HepG2 (cell line): Measurements from ENCODE around the gene LRRC25. TPM values are rescaled to one million over a fixed set of nuclear protein-coding genes. Genes with fewer than 3 reads are reported as not detected.

Experiments
- E2F1 ChIP-seq: sonication (generic); formaldehyde crosslinking; IDR thresholded peaks from 2 replicates; pipeline ENCODE4 v1.5.0; 2020; ENCODE audit warnings: missing genetic modification reagents
- FOXJ3 ChIP-seq: sonication (generic); formaldehyde crosslinking; IDR thresholded peaks from 2 replicates; pipeline ENCODE4 v1.4.0; 2020; ENCODE audit warnings: missing genetic modification reagents, mild to moderate bottlenecking, borderline replicate concordance
- FOXK1 ChIP-seq: sonication (generic); formaldehyde crosslinking; IDR thresholded peaks from 2 replicates; pipeline ENCODE4 v1.4.0; 2020; ENCODE audit warnings: low read depth, missing genetic modification reagents, borderline replicate concordance
- HDAC1 ChIP-seq: sonication (generic); formaldehyde crosslinking; IDR thresholded peaks from 2 replicates; pipeline ENCODE4 v1.5.1; 2020; ENCODE audit warnings: mild to moderate bottlenecking, missing genetic modification reagents
- ISL2 ChIP-seq: sonication (generic); formaldehyde crosslinking; IDR thresholded peaks from 2 replicates; pipeline ENCODE4 v1.5.0; 2020; ENCODE audit warnings: missing genetic modification reagents
- MBNL3 ChIP-seq: fragments of 250-450 bp; sonication (Bioruptor Pico); conservative IDR thresholded peaks from 2 replicates; pipeline ENCODE4 v1.8.0; 2022; ENCODE audit warnings: mild to moderate bottlenecking, inconsistent platforms
- NFIC ChIP-seq: IDR thresholded peaks from 2 replicates; pipeline ENCODE4 v1.6.1; 2012; ENCODE audit warnings: mild to moderate bottlenecking, low read length, inconsistent platforms
- NONO ChIP-seq, 2 experiments: fragments of 450-650 bp in 1 of 2; sonication (generic) in 1 of 2; formaldehyde crosslinking in 1 of 2; IDR thresholded peaks in 1 of 2; conservative IDR thresholded peaks in 1 of 2; 2 replicates each; pipeline versions ENCODE4 v1.6.1 to v1.8.0; 2017 to 2022; ENCODE audit warnings: mild to moderate bottlenecking in 1 of 2, missing genetic modification reagents in 1 of 2, moderate library complexity in 1 of 2
- PITX1 ChIP-seq: sonication (generic); formaldehyde crosslinking; IDR thresholded peaks from 2 replicates; pipeline ENCODE4 v1.5.1; 2020; ENCODE audit warnings: mild to moderate bottlenecking, missing genetic modification reagents
- POGK ChIP-seq: sonication (generic); formaldehyde crosslinking; conservative IDR thresholded peaks from 2 replicates; pipeline ENCODE4 v1.8.0; 2022; ENCODE audit warnings: mild to moderate bottlenecking, moderate library complexity, missing genetic modification reagents
- TARDBP ChIP-seq: sonication (generic); formaldehyde crosslinking; IDR thresholded peaks from 2 replicates; pipeline ENCODE4 v1.8.0; 2022; ENCODE audit warnings: mild to moderate bottlenecking, missing genetic modification reagents
- THAP11 ChIP-seq: IDR thresholded peaks from 2 replicates; pipeline ENCODE4 v1.6.1; 2016; ENCODE audit warnings: missing biosample characterization, missing genetic modification reagents
- ZNF18 ChIP-seq: sonication (generic); formaldehyde crosslinking; IDR thresholded peaks from 2 replicates; pipeline ENCODE4 v1.8.0; 2022; ENCODE audit warnings: mild to moderate bottlenecking, missing genetic modification reagents; ENCODE audit not compliant: insufficient replicate concordance
- ZNF580 ChIP-seq: IDR thresholded peaks from 2 replicates; pipeline ENCODE4 v1.6.1; 2016; ENCODE audit warnings: low read depth, borderline replicate concordance
- ZNF614 ChIP-seq: IDR thresholded peaks from 2 replicates; pipeline ENCODE4 v1.6.1; 2018; ENCODE audit warnings: missing biosample characterization, missing genetic modification reagents, inconsistent platforms, borderline replicate concordance
- ZNF644 ChIP-seq: IDR thresholded peaks from 2 replicates; pipeline ENCODE4 v1.6.1; 2016; ENCODE audit warnings: low read depth
- ZNF687 ChIP-seq: sonication (generic); formaldehyde crosslinking; IDR thresholded peaks from 2 replicates; pipeline ENCODE4 v1.5.1; 2020; ENCODE audit warnings: mild to moderate bottlenecking, missing genetic modification reagents, moderate library complexity
- polyA plus RNA-seq, 8 experiments: library from polyadenylated mRNA; depleted of rRNA in 3 of 8; stranded (reverse) in 7 of 8; unstranded in 1 of 8; fragments of >200 nt; fragmentation: Illumina TruSeq in 4 of 8; extraction: Trizol in 4 of 8; gene quantifications; 2 replicates each; pipeline versions ENCODE4 v1.2.1 to v1.2.3, GENCODE V29; 2011 to 2016; ENCODE audit warnings: low read depth in 4 of 8, missing spikeins in 1 of 8, mixed read lengths in 1 of 8; ENCODE audit not compliant: insufficient read depth in 1 of 8
- total RNA-seq, 5 experiments: library from RNA; depleted of rRNA; stranded (reverse); fragments of >200 nt; fragmentation: Illumina TruSeq; extraction: Trizol; gene quantifications; 2 replicates each; pipeline ENCODE4 v1.2.3, GENCODE V29; 2016; ENCODE audit warnings: low read depth in 1 of 5

LRRC25 gene
- total and polyA plus RNA-seq, 2 of the 13 experiments (the other 11 are each of a cell fraction or from before 2014, with no cell fraction given): 0.13 to 0.53 TPM

GRCh38 chr19:18364826-18365528, 32.4 kb downstream of the LRRC25 start (continued):
- peak; percentile 53 for TF ChIP-seq ZNF18 (CRISPR knock-in tag)
- TF ChIP-seq NFIC: peak; percentile 75; the same call in 1 of the 2 replicates
- TF ChIP-seq MBNL3 (CRISPR knock-in tag): no peak
- TF ChIP-seq ISL2 (CRISPR knock-in tag): peak; percentile 83
- TF ChIP-seq TARDBP (CRISPR knock-in tag): peak; percentile 89; the same call in 1 of the 2 replicates
- TF ChIP-seq HDAC1 (CRISPR knock-in tag): peak; percentile 67; the same call in 1 of the 2 replicates
- TF ChIP-seq FOXK1: peak; percentile 85; the same call in 1 of the 2 replicates
- peak; percentile 80 for TF ChIP-seq FOXJ3 (CRISPR knock-in tag)
- no peak for TF ChIP-seq NONO (IDR thresholded peaks at IDR 0.05)
- 0 out of 2 replicates have a peak, but pooled peaks have one; percentile 29 for TF ChIP-seq NONO (CRISPR knock-in tag; conservative IDR thresholded peaks at IDR 0.05)
- peak; percentile 79 for TF ChIP-seq THAP11 (CRISPR knock-in tag)
- no peak for TF ChIP-seq ZNF644 (CRISPR knock-in tag)
- peak; percentile 21; the same call in 1 of the 2 replicates for TF ChIP-seq ZNF580 (CRISPR knock-in tag)
- TF ChIP-seq E2F1: no peak
- TF ChIP-seq PITX1 (CRISPR knock-in tag): peak; percentile 53
- TF ChIP-seq ZNF687 (CRISPR knock-in tag): peak; percentile 77
- TF ChIP-seq ZNF614 (CRISPR knock-in tag): peak; percentile 52; the same call in 1 of the 2 replicates
- peak; percentile 68; the same call in 1 of the 2 replicates for TF ChIP-seq POGK (CRISPR knock-in tag)
